Epithelial cell of proximal tubule (primary cell): ENCODE data around the gene NOS1AP. TPM values are rescaled to one million over a fixed set of nuclear protein-coding genes. Genes with fewer than 3 reads are reported as not detected.
"Not testable (repeated sequence)": the region's sequence is repeated elsewhere in the genome, so short reads cannot be mapped to it uniquely, and the experiment has no call there.

Experiments used
- DNase-seq: peaks from one replicate; pipeline ENCODE4 v3.0.0-alpha.2; 2011; ENCODE audit warnings: low read depth
- H3K4me3 ChIP-seq: 2 replicates; pipeline ENCODE4 v1.5.1; 2011; ENCODE audit warnings: low read depth, mild to moderate bottlenecking, low read length
- CTCF ChIP-seq: conservative IDR thresholded peaks from 2 replicates; pipeline ENCODE4 v1.5.1; 2012; ENCODE audit warnings: low read depth, mild to moderate bottlenecking, low read length
- total RNA-seq: library from RNA; depleted of rRNA; stranded (reverse); fragments of >200 nt; gene quantifications from 2 replicates; pipeline ENCODE4 v1.2.3, GENCODE V29; 2015

NOS1AP gene
- total RNA-seq, 1 donor from 2014 or later: 2.2 TPM

GRCh38 chr1:162036163-162036562, 33.3 kb upstream of the NOS1AP start:
- no peak for DNase-seq
- no peak for TF ChIP-seq CTCF
- no peak overlapping the region for H3K4me3 ChIP-seq

- TF ChIP-seq CTCF: no peak
- no peak for DNase-seq
- no peak overlapping the region for H3K4me3 ChIP-seq
These were observed 30.9 kb upstream of the NOS1AP start for GRCh38 chr1:162038624-162039023.

GRCh38 chr1:162040001-162040400, 29.5 kb upstream of the NOS1AP start:
- no peak for TF ChIP-seq CTCF
- H3K4me3 ChIP-seq: no peak overlapping the region
- no peak for DNase-seq

GRCh38 chr1:162040657-162041056, 28.8 kb upstream of the NOS1AP start:
- no peak for DNase-seq
- no peak overlapping the region for H3K4me3 ChIP-seq
- peak; percentile 66 for TF ChIP-seq CTCF

GRCh38 chr1:162042361-162042760, 27.1 kb upstream of the NOS1AP start:
- no peak overlapping the region for H3K4me3 ChIP-seq
- no peak for TF ChIP-seq CTCF
- no peak for DNase-seq

- no peak for TF ChIP-seq CTCF
- no peak for DNase-seq
- H3K4me3 ChIP-seq: no peak overlapping the region
These were observed 22.6 kb upstream of the NOS1AP start for GRCh38 chr1:162046921-162047320.

GRCh38 chr1:162053949-162054348, 15.5 kb upstream of the NOS1AP start:
- H3K4me3 ChIP-seq, DNase-seq: not testable (repeated sequence)

GRCh38 chr1:162055062-162055461, 14.4 kb upstream of the NOS1AP start:
- no peak overlapping the region for H3K4me3 ChIP-seq
- no peak for TF ChIP-seq CTCF
- peak; percentile 74 for DNase-seq
